BE2C (cell line): ENCODE measurements around the gene SEMA3G.
A peak's percentile ranks its signal among the peaks of the same experiment; 100 is the strongest.

Source experiments
- DNase-seq: peaks from one replicate; pipeline ENCODE4 v3.0.0-alpha.2; 2020
- H3K27me3 ChIP-seq: fragments of 250-450 bp; sonication (Bioruptor Pico); 2 replicates; pipeline ENCODE4 v1.5.1; 2020; ENCODE audit warnings: mild to moderate bottlenecking
- H3K36me3 ChIP-seq: fragments of 250-450 bp; sonication (Bioruptor Pico); 2 replicates; pipeline ENCODE4 v1.5.1; 2020; ENCODE audit warnings: mild to moderate bottlenecking
- H3K4me1 ChIP-seq: fragments of 250-450 bp; sonication (Bioruptor Pico); 2 replicates; pipeline ENCODE4 v1.5.1; 2020
- H3K4me3 ChIP-seq: 2 replicates; pipeline ENCODE4 v1.5.1; 2011; ENCODE audit warnings: low read depth, low read length
- H3K9me3 ChIP-seq: fragments of 250-450 bp; sonication (Bioruptor Pico); 2 replicates; pipeline ENCODE4 v1.5.1; 2020
- CTCF ChIP-seq: IDR thresholded peaks from 2 replicates; pipeline ENCODE4 v1.5.1; 2012; ENCODE audit warnings: mild to moderate bottlenecking, low read depth, low read length

The SEMA3G gene

GRCh38 chr3:52472239-52473000 is 27.5 kb upstream of the SEMA3G start:
- H3K36me3 ChIP-seq: peaks cover 17% of the 10 kb centered on the region
- H3K4me1 ChIP-seq: no peaks in the 10 kb centered on the region
- TF ChIP-seq CTCF: no peak

GRCh38 chr3:52471371-52472238 is 26.7 kb upstream of the SEMA3G start:
- peaks cover 13% of the 10 kb centered on the region for H3K36me3 ChIP-seq
- no peaks in the 10 kb centered on the region for H3K4me1 ChIP-seq
- H3K27me3 ChIP-seq: no peaks in the 10 kb centered on the region
- DNase-seq: peak; percentile 65
- H3K9me3 ChIP-seq: no peaks in the 10 kb centered on the region
- peak; percentile 66 for TF ChIP-seq CTCF
- H3K4me3 ChIP-seq: no peak overlapping the region

More at GRCh38 chr3:52472239-52473000, 27.5 kb upstream of the SEMA3G start:
- no peak overlapping the region for H3K4me3 ChIP-seq
- H3K27me3 ChIP-seq: no peaks in the 10 kb centered on the region
- no peak for DNase-seq
- no peaks in the 10 kb centered on the region for H3K9me3 ChIP-seq

- H3K4me1 ChIP-seq: no peaks in the 10 kb centered on the region
- no peak for DNase-seq
- TF ChIP-seq CTCF: no peak
- H3K27me3 ChIP-seq: no peaks in the 10 kb centered on the region
- no peak overlapping the region for H3K4me3 ChIP-seq
- no peaks in the 10 kb centered on the region for H3K9me3 ChIP-seq
- H3K36me3 ChIP-seq: peaks cover 8% of the 10 kb centered on the region
These were observed 26.0 kb upstream of the SEMA3G start for GRCh38 chr3:52470920-52471319.

- no peaks in the 10 kb centered on the region for H3K9me3 ChIP-seq
- no peaks in the 10 kb centered on the region for H3K4me1 ChIP-seq
- peaks cover 8% of the 10 kb centered on the region for H3K36me3 ChIP-seq
- DNase-seq: no peak
- H3K4me3 ChIP-seq: no peak overlapping the region
- no peak for TF ChIP-seq CTCF
- no peaks in the 10 kb centered on the region for H3K27me3 ChIP-seq
These were observed 24.1 kb upstream of the SEMA3G start for GRCh38 chr3:52469001-52469400.

GRCh38 chr3:52468336-52468735 is 23.4 kb upstream of the SEMA3G start:
- no peak for TF ChIP-seq CTCF

More at GRCh38 chr3:52468336-52468735, 23.4 kb upstream of the SEMA3G start:
- peaks cover 8% of the 10 kb centered on the region for H3K36me3 ChIP-seq
- no peaks in the 10 kb centered on the region for H3K4me1 ChIP-seq
- no peak for DNase-seq
- H3K4me3 ChIP-seq: no peak overlapping the region
- no peaks in the 10 kb centered on the region for H3K27me3 ChIP-seq
- no peaks in the 10 kb centered on the region for H3K9me3 ChIP-seq
